HCT116 (cell line): ENCODE results near the gene MOGAT3. TPM values are rescaled to one million over a fixed set of nuclear protein-coding genes. Genes with fewer than 3 reads are reported as not detected.

Experiments used
- ATAC-seq: fragments of 200-7000 bp; cut with Tn5 transposase; 2 replicates; pipeline ENCODE4 v1.9.1; 2020; ENCODE audit warnings: mild to moderate bottlenecking, moderate library complexity
- BruUV-seq: library from RNA; stranded (reverse); fragments of 400-500 nt; replicated peaks from 2 replicates; lab custom pipeline; 2021; lab: Mats Ljungman, UMichigan
- CTCF ChIA-PET: fragments of 300-600 bp; sonication (Branson Sonifier 250); formaldehyde crosslinking; loops from one replicate; lab custom pipeline; 2021; ENCODE audit warnings: antibody characterized with exemption; lab: Charles Lee
- POLR2A ChIA-PET: fragments of 300-600, 350-600 bp; sonication (Branson Sonifier 250); formaldehyde crosslinking; loops from one replicate; lab custom pipeline; 2021; ENCODE audit warnings: antibody characterized with exemption; lab: Charles Lee
- RAD21 ChIA-PET, 2 experiments: fragments of 300-600 bp; sonication (Branson Sonifier 250); formaldehyde crosslinking; loops; one replicate each; lab custom pipeline; 2023; ENCODE audit warnings: low total read pairs in 2 of 2; ENCODE audit not compliant: uncharacterized antibody in 2 of 2, unreplicated experiment in 2 of 2, low non-redundant PET in 1 of 2; lab: Charles Lee
- DNase-seq: peaks from one replicate; pipeline ENCODE4 v3.0.0-alpha.2; 2010; ENCODE audit warnings: low read depth, low spot score
- H2AFZ ChIP-seq: fragments of 200-600 bp; shearing (Covaris generic), sonication (generic); 2 replicates; pipeline ENCODE4 v1.6.1; 2017; ENCODE audit warnings: low read depth, mixed run types, mixed read lengths, antibody characterized with exemption, low read length; ENCODE audit not compliant: poor library complexity, severe bottlenecking
- H3K27ac ChIP-seq: 2 replicates; pipeline ENCODE4 v1.5.1; 2012; ENCODE audit warnings: low read depth, low read length
- H3K27me3 ChIP-seq: fragments of 200-600 bp; sonication (generic); 2 replicates; pipeline ENCODE4 v1.6.1; 2016; ENCODE audit warnings: mixed run types, low read length, mixed read lengths; ENCODE audit not compliant: insufficient read depth
- H3K36me3 ChIP-seq, 2 experiments: fragments of 200-500 bp in 1 of 2; fragments of 200-600 bp in 1 of 2; sonication (Bioruptor generic) in 1 of 2; sonication (generic) in 1 of 2; 2 replicates each; pipeline versions ENCODE4 v1.5.1 to v1.6.1; 2014 to 2016; ENCODE audit warnings: low read length in 2 of 2, inconsistent platforms in 1 of 2, mixed read lengths in 1 of 2, mixed run types in 1 of 2; ENCODE audit not compliant: insufficient read depth in 2 of 2, control insufficient read depth in 1 of 2
- H3K4me1 ChIP-seq, 2 experiments: fragments of 200-600 bp in 1 of 2; sonication (generic) in 1 of 2; 2 replicates each; pipeline versions ENCODE4 v1.5.1 to v1.6.1; 2012 to 2017; ENCODE audit warnings: low read length in 2 of 2, inconsistent platforms in 1 of 2, mild to moderate bottlenecking in 1 of 2, mixed read lengths in 1 of 2, mixed run types in 1 of 2, moderate library complexity in 1 of 2; ENCODE audit not compliant: insufficient read depth in 2 of 2, control insufficient read depth in 1 of 2
- H3K4me2 ChIP-seq: fragments of 200-600 bp; sonication (generic); 2 replicates; pipeline ENCODE4 v1.6.1; 2017; ENCODE audit warnings: mixed run types, low read length, mixed read lengths
- H3K4me3 ChIP-seq, 2 experiments: fragments of 200-600 bp in 1 of 2; sonication (generic) in 1 of 2; replicated peaks in 1 of 2; 2 replicates each; pipeline ENCODE4 v1.5.1; 2011 to 2016; ENCODE audit warnings: low read length in 2 of 2, control low read depth in 1 of 2, low read depth in 1 of 2, mild to moderate bottlenecking in 1 of 2, mixed read lengths in 1 of 2, mixed run types in 1 of 2
- H3K79me2 ChIP-seq: fragments of 200-600 bp; sonication (generic); 2 replicates; pipeline ENCODE4 v1.6.1; 2017; ENCODE audit warnings: mild to moderate bottlenecking, mixed run types, low read length, moderate library complexity, mixed read lengths; ENCODE audit not compliant: insufficient read depth
- H3K9ac ChIP-seq: fragments of 200-600 bp; sonication (generic); 2 replicates; pipeline ENCODE4 v1.6.1; 2016; ENCODE audit warnings: low read length, mixed read lengths
- H3K9me2 ChIP-seq: fragments of 200-600 bp; sonication (generic), shearing (Covaris generic); 2 replicates; pipeline ENCODE4 v1.6.1; 2017; ENCODE audit warnings: mixed run types, mild to moderate bottlenecking, moderate library complexity; ENCODE audit not compliant: insufficient read depth
- H3K9me3 ChIP-seq, 2 experiments: fragments of 200-500 bp in 1 of 2; fragments of 200-600 bp in 1 of 2; sonication (Bioruptor generic) in 1 of 2; sonication (generic) in 1 of 2; 2 replicates each; pipeline ENCODE4 v1.6.1; 2014 to 2017; ENCODE audit warnings: low read length in 2 of 2, mixed read lengths in 2 of 2, inconsistent platforms in 1 of 2, low read depth in 1 of 2, mild to moderate bottlenecking in 1 of 2, mixed run types in 1 of 2, moderate library complexity in 1 of 2; ENCODE audit not compliant: control insufficient read depth in 1 of 2, insufficient read depth in 1 of 2
- H4K20me1 ChIP-seq: fragments of 200-600 bp; sonication (generic), shearing (Covaris generic); 2 replicates; pipeline ENCODE4 v1.6.1; 2017; ENCODE audit warnings: mixed run types, mild to moderate bottlenecking, moderate library complexity; ENCODE audit not compliant: insufficient read depth
- ATF3 ChIP-seq: IDR thresholded peaks from 2 replicates; pipeline ENCODE4 v1.6.1; 2012
- CBX3 ChIP-seq: IDR thresholded peaks from 2 replicates; pipeline ENCODE4 v1.6.1; 2012; ENCODE audit warnings: low read depth
- CEBPB ChIP-seq: IDR thresholded peaks from 2 replicates; pipeline ENCODE4 v1.6.1; 2012; ENCODE audit warnings: low read depth
- CTCF ChIP-seq, 3 experiments: fragments of 200-600 bp in 1 of 3; sonication (generic) in 1 of 3; IDR thresholded peaks in 2 of 3; conservative IDR thresholded peaks in 1 of 3; 2 replicates each; pipeline ENCODE4 v1.5.1; 2012 to 2017; ENCODE audit warnings: low read depth in 2 of 3, low read length in 2 of 3, antibody characterized with exemption in 1 of 3, borderline replicate concordance in 1 of 3, control low read depth in 1 of 3, mild to moderate bottlenecking in 1 of 3, mixed read lengths in 1 of 3, mixed run types in 1 of 3, moderate library complexity in 1 of 3; ENCODE audit not compliant: insufficient read depth in 1 of 3
- ELF1 ChIP-seq: IDR thresholded peaks from 2 replicates; pipeline ENCODE4 v1.6.1; 2012; ENCODE audit warnings: low read depth, borderline replicate concordance
- EZH2 ChIP-seq: fragments of 200-600 bp; sonication (generic); IDR thresholded peaks from 2 replicates; pipeline ENCODE4 v1.6.1; 2017; ENCODE audit warnings: antibody characterized with exemption, mixed run types
- EZH2phosphoT487 ChIP-seq: fragments of 200-600 bp; IDR thresholded peaks from 2 replicates; pipeline ENCODE4 v1.6.1; 2018; ENCODE audit warnings: antibody characterized with exemption, borderline replicate concordance
- FOSL1 ChIP-seq: IDR thresholded peaks from 2 replicates; pipeline ENCODE4 v1.6.1; 2012; ENCODE audit warnings: low read depth
- JUND ChIP-seq: IDR thresholded peaks from 2 replicates; pipeline ENCODE4 v1.6.1; 2012
- MAX ChIP-seq: IDR thresholded peaks from 2 replicates; pipeline ENCODE4 v1.6.1; 2012
- POLR2A ChIP-seq: IDR thresholded peaks from 2 replicates; pipeline ENCODE4 v1.7.0; 2011; ENCODE audit warnings: borderline replicate concordance; ENCODE audit not compliant: insufficient read depth, insufficient read length; ENCODE audit errors: extremely low read depth
- POLR2AphosphoS5 ChIP-seq: IDR thresholded peaks from 2 replicates; pipeline ENCODE4 v1.6.1; 2011; ENCODE audit warnings: mild to moderate bottlenecking, low read depth, low read length, moderate library complexity
- REST ChIP-seq: IDR thresholded peaks from 2 replicates; pipeline ENCODE4 v1.6.1; 2012; ENCODE audit warnings: low read depth
- SIN3A ChIP-seq: IDR thresholded peaks from 2 replicates; pipeline ENCODE4 v1.6.1; 2012; ENCODE audit warnings: low read depth
- SP1 ChIP-seq: IDR thresholded peaks from 2 replicates; pipeline ENCODE4 v1.6.1; 2012; ENCODE audit warnings: low read depth
- SRF ChIP-seq: IDR thresholded peaks from 2 replicates; pipeline ENCODE4 v1.6.1; 2012; ENCODE audit warnings: low read depth
- TCF7L2 ChIP-seq: IDR thresholded peaks from 2 replicates; pipeline ENCODE4 v1.7.0; 2011; ENCODE audit warnings: borderline replicate concordance, inconsistent platforms; ENCODE audit not compliant: insufficient read depth, insufficient read length; ENCODE audit errors: extremely low read depth
- YY1 ChIP-seq: IDR thresholded peaks from 2 replicates; pipeline ENCODE4 v1.6.1; 2011; ENCODE audit warnings: low read length, low read depth, moderate library complexity, mild to moderate bottlenecking; ENCODE audit not compliant: insufficient replicate concordance; ENCODE audit errors: extremely low read depth
- ZFX ChIP-seq: fragments of 450-650 bp; IDR thresholded peaks from 2 replicates; pipeline ENCODE4 v1.6.1; 2017
- ZNF274 ChIP-seq: fragments of 200-500 bp; sonication (Bioruptor generic); IDR thresholded peaks from 2 replicates; pipeline ENCODE4 v1.6.1; 2014; ENCODE audit warnings: mild to moderate bottlenecking, low read depth, low read length, inconsistent platforms
- intact Hi-C: fragments of 100-400 bp; cut with micrococcal nuclease; formaldehyde crosslinking; loops from 2 replicates; pipeline ENCODE4 v1.10.0; 2022
- total RNA-seq: library from RNA; stranded (reverse); gene quantifications from one replicate; pipeline ENCODE4 v1.2.1, GENCODE V29; 2021; ENCODE audit not compliant: unreplicated experiment

The MOGAT3 gene
- total RNA-seq, 1 experiment from 2014 or later = not detected

- no peaks in the 10 kb centered on the region for H3K27me3 ChIP-seq
- peaks cover 4 to 21% of the 10 kb centered on the region in 2 experiments; a peak in 3 of 4 replicates for H3K4me1 ChIP-seq
- POLR2A ChIA-PET = interaction anchor here (1.7 kb wide), 1 partner anchor 31 kb away, joined by 4 read pairs; the partner anchor contains the start of gene PLOD3
- no peaks in the 10 kb centered on the region for H3K79me2 ChIP-seq
- no peaks in the 10 kb centered on the region for H3K9me3 ChIP-seq
- ATAC-seq = no peak
- no TSS peak for BruUV-seq
- CTCF ChIA-PET = interaction anchor here (0.7 kb wide), 1 partner anchor 46 kb away, joined by 4 read pairs; no protein-coding TSS in a partner anchor
- H3K36me3 ChIP-seq = no peaks in the 10 kb centered on the region
- H3K4me3 ChIP-seq = no peak overlapping the region
- H3K9ac ChIP-seq = no peak overlapping the region
- RAD21 ChIA-PET = interaction anchor here in 1 of 2 experiments (1.5 kb wide), 1 partner anchor 43 kb away, joined by 5 read pairs; no protein-coding TSS in a partner anchor
- H2AFZ ChIP-seq = no peak overlapping the region
- H3K4me2 ChIP-seq = no peak overlapping the region
- no peaks in the 10 kb centered on the region for H4K20me1 ChIP-seq
- no peak for TF ChIP-seq SP1
- no peak for TF ChIP-seq TCF7L2
- TF ChIP-seq ELF1 = no peak
- TF ChIP-seq SRF = no peak
- no peak for TF ChIP-seq MAX
- no peak for TF ChIP-seq CBX3
- no peak for TF ChIP-seq FOSL1
- TF ChIP-seq CTCF (IDR thresholded peaks at IDR 0.05 in 2 of 3, conservative IDR thresholded peaks at IDR 0.05 in 1 of 3; ENCODE audit: borderline replicate concordance in 1 of 3, insufficient read depth in 1 of 3, low read depth in 2 of 3, low read length in 2 of 3) = no peak
- TF ChIP-seq JUND = no peak
- no peak for TF ChIP-seq ZNF274
- no peak for TF ChIP-seq CEBPB
- no peak for TF ChIP-seq SIN3A
- TF ChIP-seq POLR2A = no peak
- TF ChIP-seq EZH2 = no peak
- TF ChIP-seq ZFX = no peak
- TF ChIP-seq YY1 = no peak
- TF ChIP-seq REST = no peak
- no peak for TF ChIP-seq POLR2AphosphoS5
- no peak for TF ChIP-seq ATF3
- no peak for TF ChIP-seq EZH2phosphoT487
- H3K9me2 ChIP-seq = no peaks in the 10 kb centered on the region
- DNase-seq = no peak
- intact Hi-C loops = no loop called here
- H3K27ac ChIP-seq = no peak overlapping the region
These were observed 13.9 kb downstream of the MOGAT3 start for GRCh38 chr7:101186844-101187428.
